ENCODE data around the gene PLEKHA6.

PLEKHA6 gene

DNA sequence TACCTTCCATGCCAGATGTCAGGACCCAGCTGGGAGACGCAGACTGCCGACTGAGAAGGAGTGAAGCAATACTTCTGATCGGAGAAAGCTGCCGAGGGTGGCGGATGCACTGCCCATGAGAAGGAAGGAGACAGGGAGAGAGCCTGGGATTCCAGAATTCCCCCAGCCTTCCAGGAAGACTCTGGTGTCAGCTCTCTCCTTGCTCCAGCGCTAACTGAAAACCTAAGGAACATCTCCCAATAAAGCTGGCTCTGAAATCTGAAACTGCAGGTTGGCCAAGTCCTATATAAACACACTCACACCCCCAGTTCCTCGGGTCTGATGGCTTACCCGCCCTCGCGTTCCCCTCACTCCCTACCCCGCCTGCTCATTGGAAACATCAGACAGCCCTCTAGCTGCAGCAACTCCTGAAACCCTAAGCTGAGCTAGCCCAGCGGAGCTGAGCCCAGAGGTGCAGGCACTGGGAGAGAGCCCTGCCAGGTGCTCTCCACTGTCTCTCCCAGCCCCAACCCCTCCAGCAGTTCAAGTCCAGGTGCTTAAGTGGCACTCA lies 52.3 kb downstream of the PLEKHA6 start:
- DNase-seq: no peak

DNA sequence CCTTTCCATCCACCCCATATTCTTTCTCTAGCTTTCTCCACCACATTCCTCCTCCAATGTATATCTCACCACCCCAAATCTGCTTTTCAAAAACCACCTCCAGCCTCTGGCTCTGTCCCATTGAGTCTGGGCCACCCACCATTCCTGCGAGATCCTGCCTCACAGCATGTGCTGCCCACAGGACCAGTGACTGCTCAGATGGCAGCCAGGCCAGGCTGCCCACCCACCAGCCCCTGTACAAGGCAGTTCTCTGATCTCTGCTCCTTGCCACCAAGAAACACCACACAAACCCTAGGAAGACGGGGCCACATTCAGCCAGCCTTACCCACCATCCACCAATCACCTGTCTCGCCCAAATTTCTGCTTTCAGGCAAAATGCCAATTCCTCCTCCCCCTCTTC lies 53.7 kb downstream of the PLEKHA6 start:
- DNase-seq: no peak

DNA sequence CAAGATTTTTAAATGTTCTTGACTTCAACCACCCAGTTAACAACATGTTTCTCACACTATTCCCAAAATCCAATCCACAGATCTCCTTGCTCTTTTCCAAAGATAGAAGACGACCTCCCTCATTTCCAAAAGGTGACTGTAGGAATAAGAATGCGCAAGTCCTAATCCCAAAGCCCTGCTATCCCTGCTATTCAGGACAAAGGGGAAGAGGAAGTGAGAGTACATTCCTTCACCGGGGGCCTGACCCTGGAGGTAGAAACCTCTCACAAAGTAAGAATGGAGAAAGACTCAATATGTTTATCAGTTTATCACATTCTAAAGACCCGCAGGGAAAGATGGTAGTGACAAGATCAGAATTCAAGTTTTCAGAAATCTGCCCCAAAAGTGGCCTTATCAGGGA lies 55.7 kb downstream of the PLEKHA6 start:
- DNase-seq: no peak

DNA sequence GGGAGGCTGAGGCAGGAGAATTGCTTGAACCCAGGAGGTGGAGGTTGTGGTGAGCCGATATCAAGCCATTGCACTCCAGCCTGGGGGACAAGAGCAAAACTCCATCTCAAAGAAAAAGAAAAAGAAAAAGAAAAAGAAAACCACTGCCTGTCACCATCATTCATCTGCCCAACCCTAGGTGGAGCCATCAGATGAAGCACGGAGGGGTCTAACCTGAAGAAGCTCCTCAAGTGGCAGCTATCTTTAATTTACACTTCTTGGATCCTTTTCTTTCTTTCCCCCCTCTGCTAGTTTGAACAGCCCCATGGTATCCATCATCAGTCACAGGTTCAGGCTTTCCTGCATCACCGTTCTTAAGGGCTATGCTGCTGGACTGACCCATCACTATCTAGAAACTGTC lies 57.0 kb downstream of the PLEKHA6 start:
- DNase-seq: no peak

DNA sequence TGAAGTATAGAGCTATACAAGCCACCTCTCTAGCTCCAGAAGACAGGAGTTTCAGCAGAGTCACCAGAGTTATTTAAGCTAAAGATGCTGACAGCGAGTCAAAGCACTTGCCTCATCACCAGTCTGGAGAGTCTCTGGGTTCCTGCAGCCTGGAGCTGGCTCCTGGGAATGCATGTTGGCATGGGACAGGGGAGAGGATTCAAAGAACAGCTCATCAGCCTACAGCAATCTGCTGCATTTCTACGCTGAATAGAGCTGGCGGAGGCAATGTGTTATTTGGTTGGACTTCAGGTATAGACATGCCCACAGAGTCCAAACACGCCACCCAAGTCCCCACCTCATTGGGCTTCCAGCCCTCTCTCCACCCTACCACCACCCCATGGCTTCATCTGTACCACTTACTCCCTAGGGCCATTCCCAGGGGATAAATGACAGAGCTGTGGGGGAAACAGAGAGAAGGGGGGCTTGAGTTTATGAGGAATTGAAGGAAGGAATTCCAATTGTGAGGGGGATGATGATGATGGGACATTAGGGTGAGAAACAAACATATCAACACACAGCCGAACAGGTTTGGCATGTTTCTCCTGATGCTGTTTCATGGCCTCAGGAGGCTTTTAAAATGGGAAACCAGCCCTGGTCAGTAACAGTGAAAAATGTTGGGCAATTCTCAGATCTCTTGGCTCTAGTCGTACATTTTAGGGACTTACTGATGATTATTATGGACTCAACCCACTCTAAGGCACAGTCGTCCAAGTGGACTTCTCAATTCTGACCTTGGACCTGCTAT lies 58.4 kb downstream of the PLEKHA6 start:
- DNase-seq: no peak

DNA sequence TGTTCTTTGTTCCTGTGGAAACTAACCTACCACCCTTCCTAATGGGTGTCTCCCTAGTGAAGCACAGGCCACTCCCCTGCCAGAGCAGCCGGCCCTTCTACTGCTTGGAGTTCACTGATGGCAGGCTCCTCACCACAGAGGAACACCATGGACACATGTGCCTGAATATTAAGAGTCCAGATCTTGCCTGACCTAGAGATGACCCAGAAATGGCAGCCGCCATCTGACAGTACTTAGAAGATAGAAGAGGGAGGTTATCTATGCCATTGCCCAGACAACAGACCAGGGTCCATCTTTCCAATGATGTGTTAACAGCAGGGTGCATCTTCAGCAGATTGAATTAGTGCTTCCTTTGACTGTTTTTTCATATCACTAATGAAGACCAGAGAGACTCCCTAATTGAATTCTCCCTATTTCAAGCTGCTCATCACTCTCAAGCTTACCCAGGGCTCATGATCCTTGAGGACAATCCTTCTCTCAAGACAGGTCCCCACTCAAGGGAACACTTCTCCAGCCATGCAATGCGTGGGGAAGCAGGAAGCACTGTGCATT lies 59.8 kb downstream of the PLEKHA6 start:
- no peak for DNase-seq

DNA sequence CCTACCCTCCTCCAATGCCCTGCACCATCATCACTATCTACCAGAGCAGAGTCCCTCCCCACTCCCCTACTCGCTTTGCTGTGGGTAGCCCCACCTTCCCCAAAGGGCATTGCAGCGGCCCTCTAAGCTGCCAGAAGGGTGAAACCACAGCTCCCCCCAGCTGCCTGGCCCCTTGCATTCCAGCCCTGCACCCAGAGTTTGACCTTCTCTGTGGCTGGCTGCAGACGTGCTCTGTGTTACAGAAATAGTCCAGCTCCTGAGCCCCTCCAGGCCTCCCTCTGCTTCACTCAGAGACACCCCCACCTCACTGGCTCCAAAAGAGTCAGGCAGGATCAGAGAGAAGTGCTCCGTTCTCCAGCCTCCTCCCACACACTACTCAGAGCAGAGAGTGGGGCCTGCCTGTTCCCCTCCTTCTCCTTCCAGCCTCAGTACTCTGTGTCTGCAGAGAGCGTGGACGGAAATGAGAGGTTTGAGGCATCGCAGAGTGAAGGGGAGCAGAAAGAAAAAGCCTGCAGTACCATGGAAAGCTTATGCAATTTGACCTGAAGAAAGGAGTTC lies 63.2 kb downstream of the PLEKHA6 start:
- no peak for DNase-seq

GRCh38 chr1:204295671-204296070 lies 64.1 kb downstream of the PLEKHA6 start:
- no peak for DNase-seq

GRCh38 chr1:204294357-204294756 lies 65.4 kb downstream of the PLEKHA6 start:
- no peak for DNase-seq

DNA sequence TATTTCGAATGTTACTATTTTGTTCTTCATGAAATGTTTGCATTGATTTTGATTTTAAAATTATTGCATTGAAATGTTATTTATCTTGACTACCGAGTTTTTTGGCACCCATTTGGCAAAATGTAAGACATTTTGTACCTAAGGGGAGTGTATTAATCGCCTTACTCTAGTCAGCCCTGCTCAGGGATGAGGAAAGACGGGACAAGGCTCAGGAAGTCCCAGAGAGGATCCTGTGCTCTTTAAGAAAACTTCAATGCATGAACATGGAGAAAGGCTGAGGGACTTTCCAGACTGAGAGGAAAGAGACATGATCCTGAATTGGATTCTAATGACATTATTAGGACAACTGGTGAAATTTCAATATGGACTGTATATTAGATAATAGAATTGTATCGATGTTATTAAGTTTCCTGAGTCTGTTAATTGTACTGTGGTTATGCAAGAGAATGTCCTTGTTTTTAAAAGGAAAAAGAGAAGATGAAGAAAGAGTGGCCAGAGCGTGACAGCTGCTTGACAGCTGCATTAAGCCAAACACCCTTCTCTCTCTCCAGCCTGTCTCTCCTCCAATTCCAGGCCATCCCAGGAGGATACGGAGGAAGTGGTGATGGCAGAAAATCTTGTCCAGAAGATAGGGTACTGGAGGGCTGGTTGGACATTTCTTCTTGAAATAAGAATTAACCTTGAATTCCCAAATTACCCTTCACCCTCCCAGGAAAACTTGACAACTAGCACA lies 66.0 kb downstream of the PLEKHA6 start:
- no peak for DNase-seq

DNA sequence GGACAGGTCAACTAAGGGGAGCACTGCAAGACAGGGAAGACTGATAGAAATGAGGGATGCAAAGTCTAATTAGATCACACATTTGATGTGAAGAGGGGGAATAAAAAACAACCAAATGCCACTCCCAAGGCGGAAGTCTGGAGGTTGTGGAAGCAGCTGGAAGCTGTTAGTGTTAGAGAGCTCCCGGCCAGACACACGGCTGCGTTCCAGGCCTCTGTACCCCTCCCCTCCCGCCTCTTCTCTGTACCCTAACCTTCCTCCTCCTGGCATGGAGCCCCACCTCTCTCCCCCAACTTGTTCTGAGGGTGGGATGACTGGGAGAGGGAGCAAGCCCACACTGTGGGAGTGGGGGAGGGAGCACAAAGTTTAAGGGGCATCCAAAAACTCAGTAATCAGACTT lies 67.0 kb downstream of the PLEKHA6 start:
- no peak for DNase-seq

- no peak for DNase-seq
These were observed 70.4 kb downstream of the PLEKHA6 start for GRCh38 chr1:204289280-204289679.

DNA sequence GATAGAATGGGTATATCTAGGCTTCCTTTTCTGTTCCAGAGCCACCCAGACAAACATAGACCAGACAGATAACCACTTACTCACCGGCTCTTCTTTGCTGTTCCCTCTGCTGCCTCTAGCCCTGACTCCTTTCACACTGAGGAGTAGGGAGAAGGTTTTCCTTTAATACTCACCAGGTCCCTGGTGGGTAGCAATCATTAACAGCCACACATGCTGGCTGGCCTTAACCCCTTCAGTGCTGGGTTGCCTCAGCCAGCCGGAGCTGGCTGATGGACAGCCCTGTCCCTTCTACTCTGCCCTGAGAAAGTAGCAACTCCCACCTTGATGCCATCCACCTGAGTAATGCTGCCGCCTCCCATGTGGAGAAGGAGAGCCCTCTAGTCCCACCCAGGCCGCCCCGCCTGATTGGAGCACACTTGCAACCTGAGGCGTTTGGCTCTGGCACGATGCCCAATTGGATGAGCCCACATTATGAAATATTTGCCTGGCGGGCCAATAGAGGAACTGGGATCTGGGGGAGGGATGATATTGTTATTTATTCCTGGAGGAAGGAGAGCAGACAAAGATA lies 71.6 kb downstream of the PLEKHA6 start:
- DNase-seq: no peak

- DNase-seq: no peak
These were observed 72.2 kb downstream of the PLEKHA6 start for GRCh38 chr1:204287466-204287891.

GRCh38 chr1:204286831-204287421 lies 72.8 kb downstream of the PLEKHA6 start:
- DNase-seq: no peak

- DNase-seq: no peak
These were observed 73.4 kb downstream of the PLEKHA6 start for GRCh38 chr1:204286315-204286714.

- no peak for DNase-seq
These were observed 74.1 kb downstream of the PLEKHA6 start for GRCh38 chr1:204285436-204286305.

DNA sequence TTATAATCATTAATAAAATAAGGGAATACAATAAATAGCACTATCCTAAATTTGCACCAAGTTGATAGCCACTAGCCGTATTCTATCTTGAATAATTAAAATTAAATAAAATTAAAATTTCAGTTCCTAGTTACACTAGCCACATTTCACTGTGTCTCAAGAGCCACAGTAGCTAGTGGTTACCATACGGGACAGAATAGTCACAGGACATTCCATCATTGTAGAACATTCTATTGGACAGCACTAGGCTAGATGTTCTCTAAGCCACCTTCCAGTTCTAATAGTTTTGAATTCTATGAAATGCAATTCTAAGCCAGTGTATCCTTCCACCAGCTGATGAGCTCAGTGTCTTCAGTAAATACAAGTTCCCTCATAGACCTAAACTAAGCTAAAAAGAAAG lies 74.8 kb downstream of the PLEKHA6 start:
- no peak for DNase-seq

GRCh38 chr1:204283711-204284651 lies 75.7 kb downstream of the PLEKHA6 start:
- no peak for DNase-seq

- DNase-seq: no peak
These were observed 76.9 kb downstream of the PLEKHA6 start for GRCh38 chr1:204282761-204283221.

Data from effector CD4-positive, alpha-beta T cell (primary cell).